ENCODE data around the gene GJB4.

GJB4 gene

DNA sequence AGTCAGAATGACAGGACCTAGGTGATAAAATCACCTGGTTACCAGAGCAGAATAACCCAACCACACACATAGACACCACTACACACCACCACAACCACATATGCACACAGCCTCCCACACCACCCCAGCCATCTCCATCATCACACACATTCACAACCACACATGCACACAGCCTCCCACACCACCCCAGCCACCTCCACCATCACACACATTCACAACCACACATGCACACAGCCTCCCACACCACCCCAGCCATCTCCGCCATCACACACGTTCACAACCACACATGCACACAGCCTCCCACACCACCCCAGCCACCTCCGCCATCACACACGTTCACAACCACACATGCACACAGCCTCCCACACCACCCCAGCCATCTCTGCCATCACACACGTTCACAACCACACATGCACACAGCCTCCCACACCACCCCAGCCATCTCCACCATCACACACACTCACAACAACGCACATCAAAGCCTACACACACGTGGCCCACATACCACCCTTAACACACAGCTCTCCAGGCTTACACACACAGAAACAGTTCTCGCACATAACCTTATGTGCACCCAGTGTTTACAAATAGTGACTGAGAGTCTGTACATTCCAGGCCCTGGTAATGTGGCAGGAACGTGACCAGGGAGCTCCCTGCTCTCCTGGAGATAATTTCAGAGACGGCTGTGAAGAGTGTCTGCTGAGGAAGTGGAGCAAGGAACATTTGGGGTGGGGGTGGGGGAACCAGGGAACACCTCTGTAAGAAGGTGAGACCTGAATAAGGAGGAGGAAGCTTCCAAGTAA is 18.2 kb downstream of the GJB4 start:
- TF ChIP-seq POLR2A (IDR thresholded peaks at IDR 0.05; ENCODE audit: extremely low read depth, insufficient read length) (no peak), MYC (IDR thresholded peaks at IDR 0.05; ENCODE audit: low read depth, low read length) (no peak), CTCF (IDR thresholded peaks at IDR 0.05; ENCODE audit: low read depth, low read length) (no peak)
- TF ChIP-seq, protein P1, sequence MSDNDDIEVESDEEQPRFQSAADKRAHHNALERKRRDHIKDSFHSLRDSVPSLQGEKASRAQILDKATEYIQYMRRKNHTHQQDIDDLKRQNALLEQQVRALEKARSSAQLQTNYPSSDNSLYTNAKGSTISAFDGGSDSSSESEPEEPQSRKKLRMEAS (IDR thresholded peaks at IDR 0.05; ENCODE audit: low read depth, low read length): no peak
- no peak overlapping the region for H3K4me3 ChIP-seq (ENCODE audit: low read depth, low read length)
- DNase-seq (ENCODE audit: low read depth): no peak

DNA sequence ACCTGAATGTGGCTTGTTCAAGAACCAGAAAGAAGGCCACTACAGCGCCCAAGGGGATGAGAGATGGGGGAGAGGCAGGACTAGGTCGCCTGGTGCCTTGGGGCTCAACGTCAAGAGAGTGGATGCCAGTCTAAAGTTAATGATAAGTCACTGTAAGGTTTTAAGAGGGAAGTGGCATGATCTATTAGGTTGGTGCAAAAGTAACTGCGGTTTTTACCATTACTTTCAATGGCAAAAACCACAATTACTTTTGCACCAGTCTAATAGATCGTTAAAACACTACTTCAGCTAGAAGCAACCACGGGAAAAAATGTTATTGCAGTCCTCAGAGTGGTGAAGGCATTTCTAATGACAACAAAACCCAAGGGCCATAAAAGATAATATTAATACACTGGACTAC is 18.8 kb downstream of the GJB4 start:
- DNase-seq (ENCODE audit: low read depth): no peak
- TF ChIP-seq POLR2A (IDR thresholded peaks at IDR 0.05; ENCODE audit: extremely low read depth, insufficient read length): no peak
- TF ChIP-seq, protein P1 (IDR thresholded peaks at IDR 0.05; ENCODE audit: low read depth, low read length): no peak
- no peak overlapping the region for H3K4me3 ChIP-seq (ENCODE audit: low read depth, low read length)

GRCh38 chr1:34779005-34779404 is 19.5 kb downstream of the GJB4 start:
- no peak overlapping the region for H3K4me3 ChIP-seq (ENCODE audit: low read depth, low read length)
- TF ChIP-seq, protein P1 (IDR thresholded peaks at IDR 0.05; ENCODE audit: low read depth, low read length): no peak
- TF ChIP-seq CTCF (IDR thresholded peaks at IDR 0.05; ENCODE audit: low read depth, low read length) (no peak), POLR2A (IDR thresholded peaks at IDR 0.05; ENCODE audit: extremely low read depth, insufficient read length) (no peak), MYC (IDR thresholded peaks at IDR 0.05; ENCODE audit: low read depth, low read length) (no peak)
- DNase-seq (ENCODE audit: low read depth): no peak

- DNase-seq (ENCODE audit: low read depth): no peak
- TF ChIP-seq, protein P1 (IDR thresholded peaks at IDR 0.05; ENCODE audit: low read depth, low read length): no peak
- TF ChIP-seq CTCF (IDR thresholded peaks at IDR 0.05; ENCODE audit: low read depth, low read length) (no peak), POLR2A (IDR thresholded peaks at IDR 0.05; ENCODE audit: extremely low read depth, insufficient read length) (no peak), MYC (IDR thresholded peaks at IDR 0.05; ENCODE audit: low read depth, low read length) (no peak)
- no peak overlapping the region for H3K4me3 ChIP-seq (ENCODE audit: low read depth, low read length)
Observed at GRCh38 chr1:34779526-34779925, 20.0 kb downstream of the GJB4 start.

- H3K4me3 ChIP-seq (ENCODE audit: low read depth, low read length): no peak overlapping the region
- no peak for DNase-seq (ENCODE audit: low read depth)
- no peak for TF ChIP-seq MYC (IDR thresholded peaks at IDR 0.05; ENCODE audit: low read depth, low read length)
- no peak for TF ChIP-seq CTCF (IDR thresholded peaks at IDR 0.05; ENCODE audit: low read depth, low read length)
Observed at GRCh38 chr1:34779962-34780361, 20.4 kb downstream of the GJB4 start.

DNA sequence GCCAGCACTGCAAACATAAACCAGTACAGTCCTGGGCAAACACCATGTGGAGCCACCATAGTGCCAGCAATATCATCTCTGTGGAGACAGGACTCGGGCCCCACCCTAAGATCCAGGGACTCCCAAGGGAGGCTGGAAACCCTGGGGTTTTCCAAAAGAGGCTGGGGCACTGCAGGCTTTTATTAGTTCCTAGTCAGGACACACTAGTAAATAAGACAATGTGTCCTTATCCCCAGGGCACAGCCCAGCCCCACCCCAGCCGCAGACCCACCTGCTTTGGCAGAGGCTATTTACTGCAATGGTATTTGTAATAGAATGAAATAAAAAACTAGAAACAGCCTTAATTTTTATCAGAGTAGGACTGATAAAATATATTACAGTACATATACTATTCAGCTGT is 21.0 kb downstream of the GJB4 start:
- DNase-seq (ENCODE audit: low read depth): no peak
- no peak for TF ChIP-seq POLR2A (IDR thresholded peaks at IDR 0.05; ENCODE audit: extremely low read depth, insufficient read length)
- TF ChIP-seq, protein P1 (IDR thresholded peaks at IDR 0.05; ENCODE audit: low read depth, low read length): no peak
- no peak for TF ChIP-seq MYC (IDR thresholded peaks at IDR 0.05; ENCODE audit: low read depth, low read length)
- no peak for TF ChIP-seq CTCF (IDR thresholded peaks at IDR 0.05; ENCODE audit: low read depth, low read length)
- H3K4me3 ChIP-seq (ENCODE audit: low read depth, low read length): no peak overlapping the region

All from NB4 (cell line).